Fibroblast of lung (primary cell): ENCODE measurements around the gene IGSF23. TPM values are rescaled to one million over a fixed set of nuclear protein-coding genes. Genes with fewer than 3 reads are reported as not detected.
A peak's percentile ranks its signal among the peaks of the same experiment; 100 is the strongest.

Experiments used
- DNase-seq, 2 donors: peaks; one replicate each; pipeline versions ENCODE4 v3.0.0 to v3.0.0-alpha.2; 2010; ENCODE audit warnings: low read depth in 2 of 2
- H2AFZ ChIP-seq: 2 replicates; pipeline ENCODE4 v1.5.1; 2012; ENCODE audit warnings: low read length, control low read depth, inconsistent platforms
- H3K27ac ChIP-seq: 2 replicates; pipeline ENCODE4 v1.5.1; 2011; ENCODE audit warnings: low read length, control low read depth; ENCODE audit not compliant: insufficient read depth
- H3K27me3 ChIP-seq: 2 replicates; pipeline ENCODE4 v1.5.1; 2011; ENCODE audit warnings: mild to moderate bottlenecking, low read length; ENCODE audit not compliant: control insufficient read depth, insufficient read depth
- H3K36me3 ChIP-seq: 2 replicates; pipeline ENCODE4 v1.5.1; 2011; ENCODE audit warnings: low read length; ENCODE audit not compliant: control insufficient read depth, insufficient read depth
- H3K4me1 ChIP-seq: 2 replicates; pipeline ENCODE4 v1.5.1; 2011; ENCODE audit warnings: low read length; ENCODE audit not compliant: control insufficient read depth, insufficient read depth; ENCODE audit errors: extremely low read depth
- H3K4me2 ChIP-seq: 2 replicates; pipeline ENCODE4 v1.5.1; 2011; ENCODE audit warnings: low read length, control low read depth; ENCODE audit not compliant: insufficient read depth; ENCODE audit errors: extremely low read depth
- H3K4me3 ChIP-seq, 4 experiments: fragments of 200-600 bp in 1 of 4; sonication (generic) in 1 of 4; replicated peaks in 1 of 4; 2 replicates each; pipeline ENCODE4 v1.5.1; 2011 to 2016; ENCODE audit warnings: low read length in 4 of 4, low read depth in 3 of 4, mild to moderate bottlenecking in 3 of 4, control low read depth in 2 of 4, inconsistent platforms in 1 of 4, mixed read lengths in 1 of 4; ENCODE audit not compliant: insufficient read depth in 1 of 4; ENCODE audit errors: control extremely low read depth in 1 of 4
- H3K79me2 ChIP-seq: 2 replicates; pipeline ENCODE4 v1.5.1; 2012; ENCODE audit warnings: mild to moderate bottlenecking, low read length, inconsistent platforms; ENCODE audit not compliant: control insufficient read depth, insufficient read depth
- H3K9ac ChIP-seq: 2 replicates; pipeline ENCODE4 v1.5.1; 2011; ENCODE audit warnings: mild to moderate bottlenecking, low read length, control low read depth; ENCODE audit not compliant: insufficient read depth
- H3K9me3 ChIP-seq: 2 replicates; pipeline ENCODE4 v1.5.1; 2012; ENCODE audit warnings: low read depth, low read length; ENCODE audit not compliant: control insufficient read depth, insufficient read depth
- H4K20me1 ChIP-seq: 2 replicates; pipeline ENCODE4 v1.5.1; 2011; ENCODE audit warnings: low read length; ENCODE audit not compliant: control insufficient read depth, insufficient read depth; ENCODE audit errors: extremely low read depth
- CTCF ChIP-seq, 2 donors: IDR thresholded peaks in 1 of 2; conservative IDR thresholded peaks in 1 of 2; 1 replicate in 1 of 2; 2 replicates in 1 of 2; pipeline ENCODE4 v1.5.1; 2011 to 2012; ENCODE audit warnings: low read length in 2 of 2, control low read depth in 1 of 2, inconsistent platforms in 1 of 2, low read depth in 1 of 2, mild to moderate bottlenecking in 1 of 2
- EZH2 ChIP-seq: IDR thresholded peaks from 2 replicates; pipeline ENCODE4 v1.5.1; 2012; ENCODE audit warnings: low read length, control low read depth, mild to moderate bottlenecking; ENCODE audit errors: missing control alignments
- polyA plus RNA-seq, 2 donors: library from polyadenylated mRNA; depleted of rRNA in 1 of 2; stranded (reverse) in 1 of 2; unstranded in 1 of 2; fragments of >200 nt; gene quantifications; 2 replicates each; pipeline ENCODE4 v1.2.1, GENCODE V29; 2011 to 2012; ENCODE audit warnings: missing spikeins in 1 of 2
- total RNA-seq: library from RNA; depleted of rRNA; stranded (reverse); fragments of >200 nt; gene quantifications from 2 replicates; pipeline ENCODE4 v1.2.1, GENCODE V29; 2014

Gene IGSF23
- total and polyA plus RNA-seq, 2 donors (not counting 1 experiment from before 2014, with no cell fraction given) = 0.33 to 1.3 TPM

- H4K20me1 ChIP-seq = no peaks in the 10 kb centered on the region
These were observed 10.0 kb upstream of the IGSF23 start for GRCh38 chr19:44603201-44603945.

GRCh38 chr19:44604241-44604640, 9.1 kb upstream of the IGSF23 start:
- no peak for DNase-seq
- peaks cover 30% of the 10 kb centered on the region for H3K4me1 ChIP-seq

More at GRCh38 chr19:44603201-44603945, 10.0 kb upstream of the IGSF23 start:
- Histone ChIP-seq H3K4me3 (no peak overlapping the region), H3K4me1 (peaks cover 24% of the 10 kb centered on the region), H3K9me3 (no peaks in the 10 kb centered on the region), H3K4me2 (peak overlapping the region; percentile 48), H3K9ac (no peak overlapping the region), H3K27me3 (no peaks in the 10 kb centered on the region), H3K36me3 (no peaks in the 10 kb centered on the region), H3K27ac (peak overlapping the region; percentile 89), H3K79me2 (no peaks in the 10 kb centered on the region), H2AFZ (no peak overlapping the region)
- peak; percentile 92 to 95 for DNase-seq
- TF ChIP-seq CTCF (conservative IDR thresholded peaks at IDR 0.05 in 1 of 2, IDR thresholded peaks at IDR 0.05 in 1 of 2; ENCODE audit: low read depth in 1 of 2, low read length in 2 of 2) (no peak), EZH2 (no peak)

GRCh38 chr19:44605547-44605946, 7.8 kb upstream of the IGSF23 start:
- no peak overlapping the region for H2AFZ ChIP-seq
- no peak overlapping the region for H3K4me3 ChIP-seq
- H3K79me2 ChIP-seq = no peaks in the 10 kb centered on the region
- no peak for DNase-seq
- peaks cover 30% of the 10 kb centered on the region for H3K4me1 ChIP-seq
- no peaks in the 10 kb centered on the region for H3K9me3 ChIP-seq
- no peaks in the 10 kb centered on the region for H3K27me3 ChIP-seq
- no peak overlapping the region for H3K9ac ChIP-seq
- H4K20me1 ChIP-seq = no peaks in the 10 kb centered on the region
- no peaks in the 10 kb centered on the region for H3K36me3 ChIP-seq
- H3K4me2 ChIP-seq = no peak overlapping the region
- no peak for TF ChIP-seq CTCF (conservative IDR thresholded peaks at IDR 0.05 in 1 of 2, IDR thresholded peaks at IDR 0.05 in 1 of 2; ENCODE audit: low read depth in 1 of 2, low read length in 2 of 2)
- no peak for TF ChIP-seq EZH2
- no peak overlapping the region for H3K27ac ChIP-seq

More at GRCh38 chr19:44604241-44604640, 9.1 kb upstream of the IGSF23 start:
- Histone ChIP-seq H3K79me2 (no peaks in the 10 kb centered on the region), H4K20me1 (no peaks in the 10 kb centered on the region), H3K9ac (no peak overlapping the region), H3K27ac (peak overlapping the region; percentile 89), H3K4me3 (no peak overlapping the region), H3K36me3 (no peaks in the 10 kb centered on the region), H3K27me3 (no peaks in the 10 kb centered on the region), H2AFZ (no peak overlapping the region), H3K9me3 (no peaks in the 10 kb centered on the region), H3K4me2 (no peak overlapping the region)
- TF ChIP-seq EZH2 = no peak
- no peak for TF ChIP-seq CTCF (conservative IDR thresholded peaks at IDR 0.05 in 1 of 2, IDR thresholded peaks at IDR 0.05 in 1 of 2; ENCODE audit: low read depth in 1 of 2, low read length in 2 of 2)
